Measurements from ENCODE around the gene MAOA.

DNA sequence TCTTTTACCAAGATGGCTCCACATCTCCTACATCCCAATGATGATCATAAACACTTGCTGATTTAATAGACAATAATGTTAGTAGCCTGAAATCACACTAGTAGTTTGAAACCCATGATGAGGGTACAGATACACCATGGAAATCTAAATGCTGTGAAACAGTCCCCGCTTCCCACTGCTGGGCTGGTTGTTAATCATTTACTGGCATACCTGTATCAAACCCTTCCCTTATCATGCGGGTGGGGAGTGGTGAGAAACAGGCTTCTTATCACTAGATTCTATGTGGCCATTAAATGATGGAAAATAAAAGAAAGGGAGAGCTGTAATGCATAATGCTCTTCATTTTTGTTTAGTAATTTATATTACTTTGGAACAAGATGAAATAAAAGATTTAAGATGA is 21.9 kb downstream of the MAOA start:
- TF ChIP-seq EZH2 (IDR thresholded peaks at IDR 0.05) (no peak), FOXP2 (optimal IDR thresholded peaks at IDR 0.05; ENCODE audit: control extremely low read depth, extremely low read length, insufficient read depth) (no peak)

Measured in SK-N-MC (cell line).